ENCODE data around the gene ACO1.

The ACO1 gene

GRCh38 chr9:32384002-32384363 lies 460 bp upstream of the ACO1 start:
- no peak for DNase-seq

- DNase-seq = no peak
Observed at GRCh38 chr9:32385152-32385884, 875 bp downstream of the ACO1 start.

GRCh38 chr9:32385885-32386283 lies 1.4 kb downstream of the ACO1 start:
- no peak for DNase-seq

DNA sequence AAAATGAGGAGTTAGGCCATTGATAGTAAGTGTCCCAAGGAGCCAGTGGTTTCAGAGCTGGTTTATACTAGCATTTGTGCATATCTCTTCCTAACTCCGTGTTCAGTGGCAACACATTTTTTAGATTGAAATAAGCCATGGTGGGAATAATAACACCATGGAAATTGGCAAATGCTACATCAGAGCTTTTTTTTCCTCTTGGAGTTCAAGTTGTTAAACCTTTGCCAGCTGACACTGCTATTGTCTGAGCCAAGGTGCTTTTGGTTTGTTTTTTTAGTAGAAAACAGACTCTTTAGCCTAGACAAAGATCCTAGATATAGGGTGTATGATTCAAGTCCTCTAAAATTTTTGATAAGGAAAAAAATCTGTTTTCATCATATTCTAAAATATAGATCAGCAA lies 2.8 kb downstream of the ACO1 start:
- no peak for DNase-seq

DNA sequence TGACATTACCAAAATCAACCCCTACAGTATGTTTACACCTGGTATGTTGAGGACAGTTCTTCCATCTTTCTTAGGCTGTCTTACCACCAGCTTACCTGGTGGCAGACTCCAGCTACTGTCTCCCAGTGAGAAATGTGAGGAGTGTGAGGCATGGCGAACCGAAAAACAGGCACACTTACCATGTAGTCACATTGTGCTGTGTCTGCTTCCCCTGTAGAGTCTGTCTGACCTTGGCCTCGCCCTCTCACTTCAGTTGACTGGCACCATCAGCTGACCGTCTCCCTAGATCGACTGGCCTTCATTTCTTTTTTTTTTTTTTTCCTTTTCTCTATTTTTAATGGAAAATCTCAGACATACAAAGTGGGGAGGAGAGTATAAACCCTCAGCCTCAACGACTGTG lies 4.9 kb downstream of the ACO1 start:
- no peak for DNase-seq

DNA sequence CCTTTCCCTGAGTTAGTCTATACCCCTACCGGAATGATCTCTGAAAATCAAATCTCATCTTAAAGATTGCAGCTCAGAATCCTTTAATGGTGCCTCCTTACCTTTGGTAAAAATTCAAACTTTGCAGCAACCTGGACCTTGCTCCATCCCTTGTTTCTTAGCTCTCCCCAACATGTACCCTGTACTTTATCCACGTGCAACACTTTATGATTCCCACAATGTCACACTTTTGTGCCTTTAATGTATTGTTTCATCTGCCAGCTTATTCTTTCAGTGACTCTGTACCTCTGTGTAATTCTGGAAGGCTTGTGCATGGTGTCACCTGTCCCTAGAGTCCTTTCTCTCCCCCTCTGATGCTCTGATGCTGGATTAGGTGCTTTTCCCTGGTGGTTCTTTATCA lies 9.5 kb downstream of the ACO1 start:
- DNase-seq = no peak

- no peak for DNase-seq
Observed at GRCh38 chr9:32394381-32395049, 10.1 kb downstream of the ACO1 start.

DNA sequence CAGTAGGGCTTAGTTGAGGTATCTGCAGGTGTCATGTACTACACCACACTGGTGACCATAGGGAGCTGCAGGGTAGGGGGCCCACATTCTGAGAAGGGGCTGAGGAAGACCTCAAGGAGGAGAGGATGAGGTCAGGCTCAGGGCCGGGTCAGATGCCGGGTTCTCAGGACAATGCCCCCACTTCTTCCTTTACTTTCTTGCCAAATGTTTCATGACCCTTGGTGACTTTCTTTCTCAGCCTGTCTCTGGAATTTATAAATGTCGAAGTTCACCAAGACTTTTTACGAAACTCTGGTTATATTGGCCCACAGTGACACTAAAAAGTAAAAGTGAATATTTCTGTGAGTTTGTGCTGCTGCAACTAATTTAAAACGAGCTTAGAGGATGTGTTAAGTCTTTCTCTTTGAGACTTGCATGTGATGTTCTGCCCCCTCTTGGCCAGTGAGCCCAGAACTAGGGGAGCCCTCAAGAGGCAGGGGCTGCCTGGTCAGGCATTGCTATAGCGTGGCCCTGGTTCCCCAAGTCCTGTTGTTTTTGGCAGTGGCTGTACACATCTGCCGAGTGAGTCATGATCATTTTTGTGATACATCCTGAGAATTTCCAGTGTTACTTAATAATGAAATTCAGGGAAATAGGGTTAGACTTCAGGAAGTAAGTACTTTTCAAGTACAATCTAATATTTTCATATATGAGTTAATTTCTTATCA lies 11.2 kb downstream of the ACO1 start:
- DNase-seq = no peak

- DNase-seq = no peak
Observed at GRCh38 chr9:32398207-32398606, 13.8 kb downstream of the ACO1 start.

GRCh38 chr9:32399110-32399815 lies 14.8 kb downstream of the ACO1 start:
- no peak for DNase-seq

DNA sequence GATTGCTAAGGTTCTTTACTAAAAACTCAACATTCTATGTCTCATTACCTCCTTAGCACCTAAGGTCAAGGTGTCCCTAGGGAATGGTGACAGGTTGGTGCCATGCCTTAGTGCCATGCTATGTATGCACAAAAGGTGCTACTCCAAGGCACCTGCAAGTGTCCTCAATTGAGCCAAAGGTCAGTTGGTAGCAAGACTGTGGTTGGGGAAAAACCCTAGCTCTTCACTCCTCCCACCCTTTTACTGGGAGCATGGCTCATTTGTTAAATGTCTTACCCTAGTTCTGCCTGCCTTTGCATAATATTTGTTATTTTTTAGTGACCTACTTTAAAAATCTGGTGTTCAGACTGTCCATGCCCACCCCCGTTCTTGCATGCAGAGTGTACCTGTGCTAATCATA lies 17.0 kb downstream of the ACO1 start:
- DNase-seq = no peak

- no peak for DNase-seq
Observed at GRCh38 chr9:32403567-32404260, 19.3 kb downstream of the ACO1 start.

- no peak for DNase-seq
Observed at GRCh38 chr9:32404402-32404801, 20.0 kb downstream of the ACO1 start.

GRCh38 chr9:32404856-32405255 lies 20.4 kb downstream of the ACO1 start:
- DNase-seq = no peak

GRCh38 chr9:32405506-32405905 lies 21.1 kb downstream of the ACO1 start:
- no peak for DNase-seq

DNA sequence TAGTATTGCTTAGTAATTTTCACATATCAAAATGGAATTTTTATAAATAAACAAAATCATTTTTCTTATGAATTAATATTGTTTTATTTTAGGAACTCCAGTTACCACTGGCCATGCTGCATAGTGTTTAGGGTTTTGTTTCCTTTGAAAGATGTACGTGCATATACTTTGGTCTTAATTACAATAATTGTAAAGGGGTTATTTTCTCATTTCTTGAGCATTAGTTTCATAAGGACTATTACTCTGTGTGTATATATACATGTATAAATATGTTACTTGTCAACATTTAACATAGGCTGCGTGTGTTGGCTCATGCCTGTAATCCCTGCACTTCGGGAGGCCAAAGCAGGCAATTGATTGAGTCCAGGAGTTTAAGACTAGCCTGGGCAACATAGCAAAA lies 21.6 kb downstream of the ACO1 start:
- no peak for DNase-seq

GRCh38 chr9:32411753-32412152 lies 27.3 kb downstream of the ACO1 start:
- no peak for DNase-seq

- DNase-seq = no peak
Observed at GRCh38 chr9:32412440-32412839, 28.0 kb downstream of the ACO1 start.

DNA sequence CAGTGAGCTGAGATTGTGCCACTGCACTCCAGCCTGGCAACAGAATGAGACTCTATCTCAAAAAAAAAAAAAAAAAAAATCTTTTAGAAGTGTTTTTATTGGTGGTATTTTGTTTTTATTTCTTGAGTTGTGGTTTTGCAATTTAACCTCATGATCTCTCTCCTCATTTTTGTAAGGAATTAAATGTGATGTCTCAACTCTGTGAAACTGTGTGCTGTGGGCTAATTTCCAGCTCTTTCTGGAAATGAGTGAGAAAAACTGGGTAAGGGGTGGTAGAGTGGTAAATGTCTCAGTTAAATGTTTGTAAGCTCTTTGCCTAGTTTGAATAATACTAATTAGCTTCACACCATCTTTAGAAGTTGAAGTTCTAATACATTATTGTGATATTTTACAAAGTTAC lies 29.0 kb downstream of the ACO1 start:
- DNase-seq = no peak

GRCh38 chr9:32414856-32415255 lies 30.4 kb downstream of the ACO1 start:
- DNase-seq = no peak

- DNase-seq = no peak
Observed at GRCh38 chr9:32419921-32420320, 35.5 kb downstream of the ACO1 start.

DNA sequence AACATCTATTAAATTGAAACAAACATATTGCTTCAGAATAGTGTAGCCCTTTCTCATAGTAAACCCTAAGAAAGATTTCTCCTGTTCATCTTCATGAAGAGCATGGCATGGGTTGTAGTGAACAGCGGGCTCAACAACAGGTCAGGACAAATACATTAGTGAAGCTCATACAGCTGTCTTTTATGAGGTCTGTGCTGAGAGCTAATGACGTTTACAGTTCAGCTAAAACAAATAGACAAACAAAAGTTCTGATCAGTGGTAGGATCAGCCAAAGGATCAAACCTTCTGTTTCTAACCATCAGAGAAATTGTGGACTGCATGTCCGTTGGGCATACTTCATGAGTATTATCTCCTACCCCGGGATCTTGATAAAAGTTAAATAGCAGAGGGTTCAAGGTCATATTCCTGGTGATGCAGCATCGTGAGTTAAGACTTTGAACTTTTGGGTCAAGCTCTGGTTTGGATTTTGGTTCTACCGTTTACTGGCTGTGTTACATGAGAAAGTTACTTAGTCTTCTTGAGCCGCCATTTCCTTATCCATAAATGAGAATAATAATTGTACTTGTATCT lies 37.9 kb downstream of the ACO1 start:
- no peak for DNase-seq

DNA sequence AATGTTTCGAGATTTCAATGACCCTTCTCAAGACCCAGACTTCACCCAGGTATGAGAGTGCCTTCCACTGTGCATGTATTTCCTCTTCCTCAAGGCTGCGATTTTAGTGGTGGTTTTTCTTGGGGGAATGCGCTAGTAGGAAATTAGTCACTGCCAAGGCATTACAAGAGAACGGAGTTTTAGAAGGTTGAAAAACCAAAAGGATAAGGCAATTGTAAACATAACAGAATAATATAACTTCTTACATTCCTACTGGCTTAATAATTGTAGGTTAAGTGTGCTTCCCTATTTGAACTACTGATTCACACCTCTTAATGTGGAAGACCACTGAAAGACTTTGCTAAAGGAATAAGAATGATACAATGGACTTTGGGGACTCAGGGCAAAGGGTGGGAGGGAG lies 38.9 kb downstream of the ACO1 start:
- DNase-seq = no peak

All from activated CD8-positive, alpha-beta memory T cell treated with anti-CD3 and anti-CD28 coated beads for 24 hours (primary cell).